ENCODE measurements around the gene BAHCC1. TPM values are rescaled to one million over a fixed set of nuclear protein-coding genes. Genes with fewer than 3 reads are reported as not detected.

Gene BAHCC1
- total and polyA plus RNA-seq, 12 donors = 4.8 to 13.1 (median 9.2) TPM

DNA sequence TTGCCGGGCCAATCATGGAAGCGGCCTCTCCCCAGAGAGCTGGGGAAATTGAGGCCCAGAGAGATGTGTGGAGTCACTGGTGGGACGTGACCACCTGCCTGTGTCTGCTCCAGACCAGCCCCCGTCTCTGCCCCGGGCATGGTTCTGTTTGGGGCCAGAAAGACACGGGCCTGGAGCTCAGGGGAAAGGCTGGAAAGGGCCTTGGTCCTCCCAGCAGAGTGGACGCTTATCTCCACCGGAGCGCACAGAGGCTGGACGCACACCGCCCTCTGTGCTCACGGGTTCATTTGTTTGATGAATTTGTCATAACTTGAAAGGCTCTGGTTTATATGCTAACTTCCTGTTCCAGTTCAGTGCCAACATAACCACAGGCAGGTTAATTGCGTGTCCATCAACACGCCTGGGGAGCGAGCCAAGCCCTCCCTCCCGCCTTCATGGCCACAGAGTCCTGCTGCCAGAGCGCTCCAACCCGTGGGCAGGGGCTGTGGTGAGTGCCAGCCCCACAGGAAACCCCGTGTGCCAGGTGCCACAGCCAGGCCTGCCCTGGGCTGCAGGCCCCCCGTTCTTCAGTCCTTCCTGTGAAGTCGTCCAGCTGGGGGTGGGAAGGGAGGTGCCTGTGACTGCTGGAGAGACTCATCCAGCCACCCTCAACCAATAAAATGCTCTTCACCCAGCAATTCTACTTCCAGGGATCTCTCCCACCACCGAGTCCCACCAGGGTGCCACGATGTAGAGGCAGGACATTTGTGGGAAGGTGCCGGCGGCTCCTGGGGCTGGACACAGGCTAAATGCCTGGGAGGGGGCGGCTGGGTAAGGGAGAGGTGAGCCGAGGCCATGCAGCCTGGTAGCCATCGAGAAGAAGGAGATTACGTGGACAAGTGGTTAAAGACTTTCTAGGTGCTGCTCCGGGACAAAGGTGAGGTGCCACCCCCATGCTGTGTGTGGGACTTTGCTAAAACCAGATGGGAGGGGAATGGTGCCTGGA, 29.4 kb upstream of the BAHCC1 start:
- Histone ChIP-seq H3K36me3 (no peaks in the 10 kb centered on the region), H3K4me3 (peak overlapping the region in 6 of 10 donors; percentile 3 to 45 (median 40)), H3K9me3 (no peaks in the 10 kb centered on the region), H3K27me3 (peaks cover 0 to 49% (median 0%) of the 10 kb centered on the region in 7 donors), H3K27ac (no peak overlapping the region), H3K4me1 (peaks cover 0 to 17% (median 15%) of the 10 kb centered on the region in 9 donors)
- 51 to 60% methylated on average over 30 of the region's 30 CpGs for WGBS, 2 donors
- TF ChIP-seq CTCF (IDR thresholded peaks at IDR 0.05) = no peak
- intact Hi-C loops (cut with DNase I) = no loop called here
- no peak for DNase-seq
- peak in 5 of 8 donors; percentile 39 to 45 (median 42) for ATAC-seq

GRCh38 chr17:81366648-81367047, 28.6 kb upstream of the BAHCC1 start:
- intact Hi-C loops (cut with DNase I) = no loop called here
- ATAC-seq (no peak), DNase-seq (no peak)
- Histone ChIP-seq H3K36me3 (no peaks in the 10 kb centered on the region), H3K4me1 (peaks cover under 1 to 17% (median 15%) of the 10 kb centered on the region in 9 donors), H3K27ac (no peak overlapping the region), H3K9me3 (no peaks in the 10 kb centered on the region), H3K4me3 (no peak overlapping the region), H3K27me3 (peaks cover 0 to 49% (median 0%) of the 10 kb centered on the region in 7 donors)
- TF ChIP-seq CTCF (IDR thresholded peaks at IDR 0.05) = no peak
- WGBS, 2 donors = 98% methylated on average over 11 of the region's 11 CpGs

DNA sequence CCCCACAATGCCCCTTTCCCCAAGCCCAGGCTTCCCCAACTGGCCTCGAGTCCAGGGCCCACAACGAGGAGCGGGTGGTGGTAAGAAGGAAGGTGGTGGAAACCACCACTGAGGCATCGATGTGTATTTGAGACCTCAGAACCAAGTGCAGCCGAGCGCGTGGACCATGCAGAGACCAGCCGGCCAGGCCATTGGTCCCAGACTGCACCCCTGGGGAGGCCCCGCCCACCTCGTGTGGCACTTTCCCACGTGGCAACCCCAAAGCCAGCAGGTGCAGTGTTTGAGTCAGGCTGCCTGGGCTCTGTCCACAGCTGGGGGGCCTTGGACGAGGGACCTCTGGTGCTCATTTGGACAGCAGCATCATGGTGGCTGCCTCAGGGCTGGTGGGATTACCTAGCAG, 28.1 kb upstream of the BAHCC1 start:
- Histone ChIP-seq H3K9me3 (no peaks in the 10 kb centered on the region), H3K27me3 (peaks cover 0 to 49% (median 0%) of the 10 kb centered on the region in 7 donors), H3K27ac (no peak overlapping the region), H3K4me1 (peaks cover 3 to 22% (median 18%) of the 10 kb centered on the region in 9 donors), H3K36me3 (no peaks in the 10 kb centered on the region), H3K4me3 (no peak overlapping the region)
- intact Hi-C loops (cut with DNase I) = no loop called here
- DNase-seq = no peak
- 88 to 92% methylated on average over 12 of the region's 12 CpGs for WGBS, 2 donors
- ATAC-seq = no peak
- TF ChIP-seq CTCF (IDR thresholded peaks at IDR 0.05) = no peak

GRCh38 chr17:81368161-81369022, 26.9 kb upstream of the BAHCC1 start:
- no peak for TF ChIP-seq CTCF (IDR thresholded peaks at IDR 0.05)
- H3K27me3 ChIP-seq = peaks cover 0 to 39% (median 0%) of the 10 kb centered on the region in 7 donors
- WGBS, 2 donors = 90 to 94% methylated on average over 32 of the region's 32 CpGs
- H3K4me1 ChIP-seq = peaks cover 3 to 35% (median 31%) of the 10 kb centered on the region in 9 donors
- no peak overlapping the region for H3K27ac ChIP-seq
- no peak for DNase-seq
- no peaks in the 10 kb centered on the region for H3K9me3 ChIP-seq
- intact Hi-C loops (cut with DNase I) = no loop called here
- no peak for ATAC-seq
- H3K36me3 ChIP-seq = no peaks in the 10 kb centered on the region
- H3K4me3 ChIP-seq = no peak overlapping the region

Data from heart right ventricle (tissue), 16 donors.